DOHH2 (cell line): Measurements from ENCODE around the gene CHST10.

ENCODE experiments used
- EZH2phosphoT487 ChIP-seq: fragments of 200-600 bp; sonication (generic); IDR thresholded peaks from 2 replicates; pipeline ENCODE4 v1.6.1; 2017; ENCODE audit warnings: borderline replicate concordance, mild to moderate bottlenecking, antibody characterized with exemption, low read length, moderate library complexity, mixed read lengths
- TF ChIP-seq, protein P1 (sequence below): fragments of 200-600 bp; sonication (generic); IDR thresholded peaks from one replicate; pipeline ENCODE4 v1.5.1; 2014; ENCODE audit warnings: antibody characterized with exemption, mild to moderate bottlenecking, low read depth, low read length; ENCODE audit not compliant: poor library complexity, severe bottlenecking

DNA sequence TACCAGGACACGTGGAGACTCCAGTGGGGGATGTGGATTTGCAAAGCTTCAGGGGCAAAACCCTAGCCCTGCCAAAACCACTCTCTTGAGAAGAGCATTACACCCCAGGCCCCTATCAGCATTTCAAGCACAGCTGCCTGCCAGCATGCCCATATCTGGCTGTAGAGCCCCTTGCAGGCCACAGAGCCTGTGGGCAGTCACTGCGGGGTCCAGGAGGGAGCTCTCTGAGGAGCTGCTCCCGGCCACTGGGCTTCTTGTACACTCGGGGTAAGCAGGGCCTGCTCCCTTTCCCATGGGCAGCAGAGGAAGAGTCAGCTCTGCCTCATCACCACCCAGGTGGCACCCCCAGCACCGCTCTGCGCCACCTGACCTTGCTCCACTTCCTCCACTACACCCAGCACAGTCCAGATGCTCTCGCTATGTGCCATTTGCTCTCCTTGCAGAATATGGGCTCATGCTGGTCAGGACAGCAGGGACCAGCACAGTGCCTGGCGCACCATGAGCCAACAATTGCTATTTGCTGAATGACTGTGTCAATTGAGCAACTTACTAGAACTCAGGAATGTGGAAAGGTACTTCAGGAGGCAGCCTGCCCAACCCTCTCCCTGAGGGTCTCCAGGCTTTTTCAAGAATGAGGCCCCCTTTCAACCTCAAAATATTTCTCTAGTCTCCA lies 7.4 kb downstream of the CHST10 start:
- TF ChIP-seq, protein P1, sequence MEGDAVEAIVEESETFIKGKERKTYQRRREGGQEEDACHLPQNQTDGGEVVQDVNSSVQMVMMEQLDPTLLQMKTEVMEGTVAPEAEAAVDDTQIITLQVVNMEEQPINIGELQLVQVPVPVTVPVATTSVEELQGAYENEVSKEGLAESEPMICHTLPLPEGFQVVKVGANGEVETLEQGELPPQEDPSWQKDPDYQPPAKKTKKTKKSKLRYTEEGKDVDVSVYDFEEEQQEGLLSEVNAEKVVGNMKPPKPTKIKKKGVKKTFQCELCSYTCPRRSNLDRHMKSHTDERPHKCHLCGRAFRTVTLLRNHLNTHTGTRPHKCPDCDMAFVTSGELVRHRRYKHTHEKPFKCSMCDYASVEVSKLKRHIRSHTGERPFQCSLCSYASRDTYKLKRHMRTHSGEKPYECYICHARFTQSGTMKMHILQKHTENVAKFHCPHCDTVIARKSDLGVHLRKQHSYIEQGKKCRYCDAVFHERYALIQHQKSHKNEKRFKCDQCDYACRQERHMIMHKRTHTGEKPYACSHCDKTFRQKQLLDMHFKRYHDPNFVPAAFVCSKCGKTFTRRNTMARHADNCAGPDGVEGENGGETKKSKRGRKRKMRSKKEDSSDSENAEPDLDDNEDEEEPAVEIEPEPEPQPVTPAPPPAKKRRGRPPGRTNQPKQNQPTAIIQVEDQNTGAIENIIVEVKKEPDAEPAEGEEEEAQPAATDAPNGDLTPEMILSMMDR, result no peak
- TF ChIP-seq EZH2phosphoT487, result no peak
